Limb (tissue), 2 donors: ENCODE data around the gene SFR1.

Experiments
- DNase-seq, 2 donors: peaks; one replicate each; pipeline ENCODE4 v3.0.0-alpha.2; 2016; ENCODE audit errors: extremely low spot score in 2 of 2

Gene SFR1

GRCh38 chr10:104104926-104105325, 17.0 kb upstream of the SFR1 start:
- no peak for DNase-seq

GRCh38 chr10:104109908-104110662, 11.9 kb upstream of the SFR1 start:
- DNase-seq = no peak

GRCh38 chr10:104113376-104113956, 8.5 kb upstream of the SFR1 start:
- DNase-seq = no peak

GRCh38 chr10:104117839-104118323, 4.1 kb upstream of the SFR1 start:
- DNase-seq = no peak

GRCh38 chr10:104119996-104120395, 2.0 kb upstream of the SFR1 start:
- no peak for DNase-seq

DNA sequence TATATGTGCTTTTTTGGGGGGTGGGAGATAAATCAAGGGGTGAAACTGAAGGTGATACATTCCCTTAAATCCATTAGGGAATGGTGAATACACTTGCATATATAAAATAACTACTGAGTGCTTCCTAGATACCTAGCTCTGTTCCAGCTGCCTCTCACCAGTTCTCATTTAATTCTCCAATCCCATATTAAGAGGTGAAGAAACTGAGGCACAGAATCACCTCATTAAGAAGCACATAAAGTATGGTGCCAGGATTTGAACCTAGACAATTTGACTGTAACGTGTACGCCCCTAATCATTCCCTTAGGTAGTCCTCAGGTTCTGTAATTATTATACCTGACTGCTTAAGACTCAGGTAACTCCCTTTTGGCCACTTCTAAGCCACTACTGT, 1.5 kb upstream of the SFR1 start:
- no peak for DNase-seq

- peak; percentile 89 to 92 for DNase-seq
Observed at GRCh38 chr10:104120903-104121484, 977 bp upstream of the SFR1 start.

DNA sequence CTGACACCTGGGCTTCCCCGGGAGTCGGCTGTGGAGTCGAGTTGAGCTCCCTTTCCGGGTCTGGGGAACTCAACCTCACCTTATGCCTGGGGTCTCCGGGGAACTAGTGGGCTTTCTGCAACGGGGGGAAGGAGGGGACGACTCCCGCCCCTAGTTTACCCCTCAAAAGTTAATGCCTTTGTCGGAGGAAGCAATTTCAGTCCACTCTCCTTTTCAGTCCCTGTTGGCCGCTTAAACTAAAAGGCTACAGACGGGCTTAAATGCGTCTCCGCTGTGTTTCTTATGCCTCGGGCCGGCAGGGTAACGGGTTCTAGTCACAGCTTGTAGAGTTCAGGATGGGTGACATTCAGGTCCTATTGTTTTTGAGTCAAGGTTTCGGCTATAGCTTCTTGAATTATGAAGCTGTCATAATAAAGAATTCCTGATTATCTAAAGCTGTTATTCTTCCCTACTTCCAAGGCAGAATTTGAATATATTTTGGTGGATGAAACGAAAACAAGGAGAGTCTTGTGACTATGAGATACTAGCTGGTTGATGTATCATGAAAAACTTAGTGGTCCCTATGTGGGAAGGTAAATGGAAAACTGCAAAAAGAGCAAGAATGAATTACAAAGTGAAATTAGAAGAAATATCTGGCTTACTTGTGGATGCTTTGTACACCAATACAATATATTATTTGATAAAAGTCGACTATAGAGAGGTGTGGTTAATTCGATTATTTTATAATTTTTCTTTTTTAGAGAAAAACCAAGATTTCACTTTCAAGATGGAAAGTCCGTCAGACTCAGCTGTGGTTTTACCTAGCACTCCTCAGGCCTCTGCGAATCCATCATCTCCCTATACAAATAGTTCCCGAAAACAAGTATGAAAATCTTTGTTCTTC, 495 bp downstream of the SFR1 start:
- DNase-seq = no peak

DNA sequence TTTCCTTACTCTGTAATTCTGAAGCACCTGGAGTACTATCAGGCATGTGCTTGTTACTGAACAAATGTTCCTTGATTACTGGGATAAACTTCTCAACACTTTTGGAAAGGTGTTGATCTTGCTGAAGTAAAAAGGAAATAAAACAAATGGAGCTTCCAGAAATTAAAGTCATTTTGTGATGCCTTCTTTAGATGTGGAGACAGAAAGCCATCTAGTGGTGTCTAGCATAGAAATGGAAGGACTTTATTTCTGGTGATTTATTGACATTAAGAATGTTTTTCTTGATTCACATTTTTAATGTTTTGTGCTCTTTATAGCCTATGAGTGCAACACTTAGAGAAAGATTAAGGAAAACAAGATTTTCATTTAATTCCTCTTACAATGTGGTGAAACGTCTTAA, 1.4 kb downstream of the SFR1 start:
- DNase-seq = peak in 1 of 2 donors; percentile 43

- DNase-seq = no peak
Observed at GRCh38 chr10:104127411-104127810, 5.4 kb downstream of the SFR1 start.

DNA sequence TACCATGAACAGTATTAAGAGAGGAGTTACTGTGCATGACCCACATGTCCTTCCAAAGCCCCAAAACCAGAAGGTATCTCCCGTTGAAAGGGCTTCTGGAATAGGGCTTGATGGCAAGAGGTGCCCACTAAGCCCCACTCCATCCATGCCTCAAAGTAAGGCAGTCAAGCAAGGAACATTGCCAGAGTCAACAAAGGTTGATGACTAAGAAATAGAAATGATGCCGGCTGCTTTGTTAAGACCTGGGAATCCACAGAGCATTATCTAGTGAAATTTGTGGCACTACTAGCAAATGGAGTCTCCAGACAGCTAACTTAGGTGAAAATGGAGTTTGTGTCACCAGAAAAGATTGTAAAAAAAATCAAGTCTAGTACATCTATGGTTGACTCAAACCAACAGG, 6.2 kb downstream of the SFR1 start:
- no peak for DNase-seq

DNA sequence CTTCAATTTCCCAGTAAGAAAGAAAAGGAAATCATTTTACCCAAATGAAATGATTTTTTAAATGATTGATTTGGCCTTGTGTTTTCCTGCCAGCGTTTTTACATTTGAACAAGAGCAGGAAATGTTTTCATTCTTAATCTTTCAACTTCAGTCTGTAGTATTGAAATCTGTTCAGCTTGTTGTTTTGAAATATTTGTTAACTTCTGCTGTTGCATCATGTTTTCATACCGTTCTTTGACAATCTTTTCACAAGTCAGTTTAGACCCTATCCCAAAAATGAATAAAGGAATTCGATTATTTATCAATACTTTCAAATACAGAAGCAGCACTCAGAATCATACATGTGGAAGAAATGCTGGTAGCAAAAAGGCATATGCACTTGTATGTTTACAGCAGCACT, 8.1 kb downstream of the SFR1 start:
- DNase-seq = no peak

DNA sequence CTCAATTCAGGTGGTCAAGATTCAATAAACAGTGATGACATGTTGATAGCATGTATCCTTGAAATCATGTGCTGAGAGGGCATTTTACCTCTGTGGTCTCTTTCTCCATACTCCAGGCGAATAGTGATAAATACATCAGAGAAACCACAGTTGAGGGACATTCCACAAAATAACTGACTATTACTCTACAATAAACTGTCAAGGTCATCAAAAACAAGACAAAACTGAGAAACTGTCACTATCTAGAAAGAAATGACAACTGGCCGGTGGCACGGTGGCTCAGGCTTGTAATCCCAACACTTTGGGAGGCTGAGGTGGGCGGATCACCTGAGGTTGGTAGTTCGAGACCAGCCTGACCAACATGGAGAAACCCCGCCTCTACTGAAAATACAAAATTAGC, 16.2 kb downstream of the SFR1 start:
- no peak for DNase-seq

GRCh38 chr10:104139221-104139620, 17.2 kb downstream of the SFR1 start:
- no peak for DNase-seq

DNA sequence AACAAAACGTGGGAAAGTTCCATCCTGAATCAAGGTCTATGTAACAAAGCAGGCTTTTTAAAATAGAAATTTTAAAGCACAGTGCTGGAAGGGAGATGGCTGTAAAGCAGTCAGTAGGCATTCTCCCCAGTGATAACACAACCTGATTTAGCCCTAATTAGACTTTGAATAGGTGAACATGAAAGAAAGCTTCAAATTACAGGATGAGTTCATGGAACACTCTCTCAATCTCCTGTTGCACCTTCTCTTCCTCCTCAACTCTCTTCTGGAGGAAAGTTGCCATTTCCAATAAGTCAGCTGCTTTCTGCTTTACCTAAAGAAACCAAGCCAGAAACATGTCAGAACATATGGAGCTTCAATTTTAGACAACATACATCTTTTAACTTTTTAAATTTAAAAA, 20.1 kb downstream of the SFR1 start:
- no peak for DNase-seq

GRCh38 chr10:104143829-104144228, 21.9 kb downstream of the SFR1 start:
- no peak for DNase-seq

GRCh38 chr10:104144931-104145330, 23.0 kb downstream of the SFR1 start:
- DNase-seq = no peak

DNA sequence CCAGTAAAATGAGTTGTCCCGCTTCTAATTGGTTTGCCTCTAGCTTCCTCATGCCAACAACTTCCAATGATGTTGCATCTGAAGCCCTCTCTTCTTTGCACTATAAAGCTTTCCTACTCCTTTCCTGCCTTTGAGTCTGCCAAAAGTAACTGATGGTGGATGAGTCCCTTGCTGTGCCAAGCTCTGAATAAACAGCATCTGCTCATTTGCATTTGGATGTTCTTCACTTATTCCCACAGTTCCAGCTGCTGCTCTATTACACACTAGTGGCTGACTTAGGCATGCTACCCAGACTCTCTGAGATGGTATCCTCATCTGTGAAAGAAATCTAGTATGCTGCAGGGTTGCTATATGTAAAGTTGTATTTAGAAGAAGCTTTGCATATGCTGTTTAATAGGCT, 24.9 kb downstream of the SFR1 start:
- DNase-seq = no peak

GRCh38 chr10:104150139-104150538, 28.2 kb downstream of the SFR1 start:
- no peak for DNase-seq

- DNase-seq = no peak
Observed at GRCh38 chr10:104151737-104152136, 29.8 kb downstream of the SFR1 start.

DNA sequence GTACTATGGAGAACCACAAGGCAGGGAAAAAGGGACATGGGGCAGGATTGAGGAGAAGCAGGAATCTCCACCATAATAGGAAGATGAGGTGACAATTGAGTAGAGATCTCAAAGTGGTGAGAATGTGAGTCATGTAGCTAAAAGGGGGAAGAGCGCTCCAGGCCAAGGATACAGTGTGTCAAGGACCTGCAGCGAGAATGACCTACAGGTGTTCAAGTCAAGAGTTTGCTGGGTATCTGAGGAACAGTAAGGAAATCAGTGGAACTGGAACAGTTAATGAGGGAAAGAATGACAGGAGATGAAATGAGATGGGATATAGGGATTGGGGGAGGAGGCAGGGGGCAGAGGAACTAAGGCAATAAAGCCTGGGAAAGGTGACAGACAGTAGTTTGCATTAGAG, 33.6 kb downstream of the SFR1 start:
- DNase-seq = no peak
